ENCODE data around the gene RRP15. TPM values are rescaled to one million over a fixed set of nuclear protein-coding genes. Genes with fewer than 3 reads are reported as not detected.

Gene RRP15
- total RNA-seq, 6 donors from 2014 or later: 1.0 to 16.9 (median 11.6) TPM

DNA sequence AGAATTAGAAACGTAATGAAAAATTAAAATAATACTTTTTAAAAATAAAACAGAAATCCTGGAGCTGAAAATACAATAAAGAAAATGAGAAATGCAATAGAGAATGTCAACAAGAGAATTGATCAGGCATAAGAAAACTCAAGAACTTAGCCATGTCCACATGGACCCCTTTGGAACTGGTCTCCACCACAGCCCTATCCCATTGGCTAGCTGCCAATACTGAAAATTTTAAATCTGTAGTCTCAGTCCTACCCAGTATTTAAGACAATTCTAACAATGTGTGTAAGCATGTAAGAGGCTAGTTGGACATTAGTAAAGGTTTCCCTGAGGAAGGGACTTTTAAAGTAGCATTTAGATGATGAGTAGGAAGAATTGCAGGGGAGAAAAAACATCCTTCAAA, 25.8 kb upstream of the RRP15 start:
- TF ChIP-seq POLR2AphosphoS5 (IDR thresholded peaks at IDR 0.05): no peak
- TF ChIP-seq, protein P1, sequence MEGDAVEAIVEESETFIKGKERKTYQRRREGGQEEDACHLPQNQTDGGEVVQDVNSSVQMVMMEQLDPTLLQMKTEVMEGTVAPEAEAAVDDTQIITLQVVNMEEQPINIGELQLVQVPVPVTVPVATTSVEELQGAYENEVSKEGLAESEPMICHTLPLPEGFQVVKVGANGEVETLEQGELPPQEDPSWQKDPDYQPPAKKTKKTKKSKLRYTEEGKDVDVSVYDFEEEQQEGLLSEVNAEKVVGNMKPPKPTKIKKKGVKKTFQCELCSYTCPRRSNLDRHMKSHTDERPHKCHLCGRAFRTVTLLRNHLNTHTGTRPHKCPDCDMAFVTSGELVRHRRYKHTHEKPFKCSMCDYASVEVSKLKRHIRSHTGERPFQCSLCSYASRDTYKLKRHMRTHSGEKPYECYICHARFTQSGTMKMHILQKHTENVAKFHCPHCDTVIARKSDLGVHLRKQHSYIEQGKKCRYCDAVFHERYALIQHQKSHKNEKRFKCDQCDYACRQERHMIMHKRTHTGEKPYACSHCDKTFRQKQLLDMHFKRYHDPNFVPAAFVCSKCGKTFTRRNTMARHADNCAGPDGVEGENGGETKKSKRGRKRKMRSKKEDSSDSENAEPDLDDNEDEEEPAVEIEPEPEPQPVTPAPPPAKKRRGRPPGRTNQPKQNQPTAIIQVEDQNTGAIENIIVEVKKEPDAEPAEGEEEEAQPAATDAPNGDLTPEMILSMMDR (IDR thresholded peaks at IDR 0.05): no peak
- no peak for TF ChIP-seq POLR2A (IDR thresholded peaks at IDR 0.05)
- no peak for TF ChIP-seq EP300 (IDR thresholded peaks at IDR 0.05)
- Histone ChIP-seq H3K27ac (no peak overlapping the region), H3K9me3 (peaks cover 0 to 7% (median 1%) of the 10 kb centered on the region in 4 donors), H3K27me3 (no peaks in the 10 kb centered on the region), H3K4me3 (no peak overlapping the region), H3K36me3 (no peaks in the 10 kb centered on the region), H3K4me1 (no peaks in the 10 kb centered on the region)
- 68 to 91% methylated on average over 1 of the region's 1 CpG for WGBS, 2 donors
- ATAC-seq (ENCODE audit: low FRiP score in 2 of 2) (no peak), DNase-seq (no peak)

DNA sequence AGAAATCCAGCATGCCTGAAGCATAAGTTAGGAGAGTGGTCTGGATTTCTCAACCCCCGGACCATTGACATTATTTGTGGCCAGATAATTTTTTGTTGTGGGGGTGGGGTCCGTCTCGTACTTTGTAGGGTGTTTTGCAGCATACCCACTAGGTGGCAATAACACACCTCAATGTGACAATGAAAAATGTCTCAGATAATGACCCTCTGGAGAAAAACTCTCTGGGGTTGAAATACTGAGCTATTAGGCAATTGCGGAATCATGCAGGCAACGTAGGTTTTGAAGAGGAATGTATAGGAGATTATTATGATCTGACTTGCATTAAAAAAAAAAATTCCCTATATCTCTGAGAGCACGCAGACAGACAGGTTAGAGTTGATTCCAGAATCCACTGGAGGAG, 25.3 kb upstream of the RRP15 start:
- ATAC-seq (ENCODE audit: low FRiP score in 2 of 2) (peak in 1 of 2 donors; percentile 37), DNase-seq (no peak)
- H3K27ac ChIP-seq: no peak overlapping the region
- TF ChIP-seq POLR2AphosphoS5 (IDR thresholded peaks at IDR 0.05): no peak
- no peak for TF ChIP-seq POLR2A (IDR thresholded peaks at IDR 0.05)
- TF ChIP-seq, protein P1 (IDR thresholded peaks at IDR 0.05): peak in 1 of 6 experiments; percentile 15
- TF ChIP-seq EP300 (IDR thresholded peaks at IDR 0.05): no peak
- H3K27me3 ChIP-seq: no peaks in the 10 kb centered on the region
- WGBS, 2 donors: 34 to 39% methylated on average over 6 of the region's 6 CpGs
- no peaks in the 10 kb centered on the region for H3K36me3 ChIP-seq
- H3K4me3 ChIP-seq: no peak overlapping the region
- peaks cover 0 to 7% (median 1%) of the 10 kb centered on the region in 4 donors for H3K9me3 ChIP-seq
- no peaks in the 10 kb centered on the region for H3K4me1 ChIP-seq

DNA sequence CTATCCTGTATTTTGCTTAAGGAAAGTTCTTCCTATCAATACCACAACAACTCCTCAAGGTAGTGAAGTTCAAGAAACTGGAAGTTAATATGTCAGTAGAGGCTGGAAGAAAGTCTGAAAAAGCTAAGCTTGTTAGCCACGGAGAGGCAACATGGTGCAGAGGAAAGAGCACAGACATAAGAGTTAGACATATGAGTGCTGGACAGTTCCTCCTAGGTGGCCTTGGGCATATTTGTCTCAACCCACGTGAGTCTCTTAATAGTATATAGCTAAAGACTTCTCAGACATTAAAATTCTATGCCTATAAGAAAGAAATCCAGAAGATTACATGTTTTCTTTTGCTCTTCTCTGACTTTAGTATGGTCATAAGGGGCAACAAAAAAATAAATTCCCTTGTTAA, 22.8 kb upstream of the RRP15 start:
- DNase-seq: no peak
- no peaks in the 10 kb centered on the region for H3K4me1 ChIP-seq
- H3K27me3 ChIP-seq: no peaks in the 10 kb centered on the region
- H3K27ac ChIP-seq: no peak overlapping the region
- TF ChIP-seq POLR2A (IDR thresholded peaks at IDR 0.05) (no peak), POLR2AphosphoS5 (IDR thresholded peaks at IDR 0.05) (no peak), EP300 (IDR thresholded peaks at IDR 0.05) (no peak)
- TF ChIP-seq, protein P1 (IDR thresholded peaks at IDR 0.05): no peak
- no peak overlapping the region for H3K4me3 ChIP-seq
- no peaks in the 10 kb centered on the region for H3K36me3 ChIP-seq
- peaks cover 0 to 7% (median 1%) of the 10 kb centered on the region in 4 donors for H3K9me3 ChIP-seq
- no peak for ATAC-seq (ENCODE audit: low FRiP score in 2 of 2)
- WGBS, 2 donors: 54 to 65% methylated on average over 2 of the region's 2 CpGs

DNA sequence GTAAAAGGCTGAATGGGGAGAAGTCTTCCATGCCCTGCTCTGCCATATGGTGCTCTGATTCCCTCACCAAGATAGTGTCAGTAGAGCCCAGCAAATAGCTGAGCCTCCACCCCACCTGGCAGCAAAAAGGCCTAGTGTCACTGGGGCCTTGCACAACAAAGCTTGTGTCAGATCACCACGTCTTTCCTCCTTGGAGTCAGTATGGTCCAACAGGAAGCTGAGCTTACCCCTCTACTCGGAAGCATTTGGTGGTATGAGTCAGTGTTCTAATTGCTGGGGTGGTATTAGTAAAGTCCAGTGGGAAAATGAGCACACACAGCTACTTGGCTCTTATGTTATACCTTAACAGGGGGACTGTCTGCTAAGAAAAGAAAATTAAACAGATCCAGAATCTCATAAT, 18.7 kb upstream of the RRP15 start:
- Histone ChIP-seq H3K27me3 (no peaks in the 10 kb centered on the region), H3K36me3 (no peaks in the 10 kb centered on the region), H3K4me1 (no peaks in the 10 kb centered on the region), H3K27ac (no peak overlapping the region), H3K9me3 (no peaks in the 10 kb centered on the region), H3K4me3 (no peak overlapping the region)
- TF ChIP-seq POLR2AphosphoS5 (IDR thresholded peaks at IDR 0.05): no peak
- TF ChIP-seq, protein P1 (IDR thresholded peaks at IDR 0.05): no peak
- DNase-seq (no peak), ATAC-seq (ENCODE audit: low FRiP score in 2 of 2) (no peak)
- 49 to 50% methylated on average over 1 to 2 of the region's 2 CpGs for WGBS, 2 donors

DNA sequence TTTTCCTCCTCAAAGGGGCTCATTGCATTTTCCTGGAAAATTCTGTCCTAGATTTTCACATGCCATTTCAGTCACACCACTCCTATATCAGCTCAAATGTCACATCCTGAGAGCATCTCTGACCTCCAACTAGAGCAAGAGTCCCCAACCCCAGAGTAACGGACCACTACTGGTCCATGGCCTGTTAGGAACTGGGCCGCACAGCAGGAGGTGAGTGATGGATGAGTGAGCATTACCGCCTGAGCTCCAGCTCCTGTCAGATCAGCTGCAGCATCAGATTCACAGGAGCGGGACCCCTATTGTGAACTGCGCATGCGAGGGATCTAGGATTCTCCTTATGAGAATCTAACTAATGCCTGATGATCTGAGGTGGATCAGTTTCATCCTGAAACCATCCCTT, 12.7 kb upstream of the RRP15 start:
- no peak for ATAC-seq (ENCODE audit: low FRiP score in 2 of 2)
- no peak overlapping the region for H3K4me3 ChIP-seq
- no peak overlapping the region for H3K27ac ChIP-seq
- no peaks in the 10 kb centered on the region for H3K36me3 ChIP-seq
- TF ChIP-seq, protein P1 (IDR thresholded peaks at IDR 0.05): no peak
- TF ChIP-seq POLR2A (IDR thresholded peaks at IDR 0.05) (no peak), EP300 (IDR thresholded peaks at IDR 0.05) (no peak), POLR2AphosphoS5 (IDR thresholded peaks at IDR 0.05) (no peak)
- no peaks in the 10 kb centered on the region for H3K27me3 ChIP-seq
- H3K4me1 ChIP-seq: no peaks in the 10 kb centered on the region
- 85 to 94% methylated on average over 4 to 6 of the region's 6 CpGs for WGBS, 2 donors
- DNase-seq: no peak
- no peaks in the 10 kb centered on the region for H3K9me3 ChIP-seq
